Panc1 (cell line): ENCODE results near the gene KCNMB3. TPM values are rescaled to one million over a fixed set of nuclear protein-coding genes. Genes with fewer than 3 reads are reported as not detected.

Source experiments
- ATAC-seq: fragments of 200-7000 bp; cut with Tn5 transposase; 2 replicates; pipeline ENCODE4 v1.9.1; 2020; ENCODE audit warnings: mild to moderate bottlenecking, moderate library complexity
- BruUV-seq: library from RNA; stranded (reverse); fragments of 400-500 nt; replicated peaks from 2 replicates; lab custom pipeline; 2021; lab: Mats Ljungman, UMichigan
- CTCF ChIA-PET: fragments of 300-600 bp; sonication (Branson Sonifier 250); formaldehyde crosslinking; loops from one replicate; lab custom pipeline; 2022; ENCODE audit warnings: antibody characterized with exemption; lab: Charles Lee
- POLR2A ChIA-PET: fragments of 300-600 bp; sonication (Branson Sonifier 250); formaldehyde crosslinking; loops from one replicate; lab custom pipeline; 2022; ENCODE audit warnings: antibody characterized with exemption; lab: Charles Lee
- DNase-seq: peaks from one replicate; pipeline ENCODE4 v3.0.0-alpha.2; 2010; ENCODE audit warnings: low read depth, low spot score
- H3K27ac ChIP-seq: 2 replicates; pipeline ENCODE4 v1.5.1; 2011; ENCODE audit warnings: mild to moderate bottlenecking, low read length, inconsistent platforms
- H3K27me3 ChIP-seq: fragments of 200-500 bp; sonication (Bioruptor generic); 2 replicates; pipeline ENCODE4 v1.6.0; 2014; ENCODE audit warnings: low read length, inconsistent platforms; ENCODE audit not compliant: control insufficient read depth, insufficient read depth
- H3K36me3 ChIP-seq: fragments of 200-500 bp; sonication (Bioruptor generic); 2 replicates; pipeline ENCODE4 v1.5.1; 2014; ENCODE audit warnings: inconsistent platforms, mild to moderate bottlenecking, low read length, moderate library complexity; ENCODE audit not compliant: control insufficient read depth, insufficient read depth
- H3K4me1 ChIP-seq: 2 replicates; pipeline ENCODE4 v1.5.1; 2011; ENCODE audit warnings: inconsistent platforms, mild to moderate bottlenecking, low read length, moderate library complexity; ENCODE audit not compliant: control insufficient read depth, insufficient read depth
- H3K4me3 ChIP-seq, 2 experiments: 2 replicates each; pipeline ENCODE4 v1.5.1; 2011 to 2012; ENCODE audit warnings: low read depth in 2 of 2, low read length in 2 of 2, mild to moderate bottlenecking in 2 of 2, inconsistent platforms in 1 of 2, moderate library complexity in 1 of 2
- H3K9me3 ChIP-seq: fragments of 200-500 bp; sonication (Bioruptor generic); 2 replicates; pipeline ENCODE4 v1.5.1; 2014; ENCODE audit warnings: low read depth, mild to moderate bottlenecking, inconsistent platforms, low read length, moderate library complexity; ENCODE audit not compliant: control insufficient read depth, insufficient read depth
- CTCF ChIP-seq: fragments of 450-650 bp; IDR thresholded peaks from 2 replicates; pipeline ENCODE4 v1.5.1; 2017; ENCODE audit warnings: mild to moderate bottlenecking
- POLR2AphosphoS5 ChIP-seq: IDR thresholded peaks from 2 replicates; pipeline ENCODE4 v1.6.1; 2012; ENCODE audit warnings: mild to moderate bottlenecking, low read depth, low read length, moderate library complexity
- REST ChIP-seq, 2 experiments: IDR thresholded peaks; 2 replicates each; pipeline ENCODE4 v1.6.1; 2011 to 2012; ENCODE audit warnings: low read depth in 2 of 2, control low read depth in 1 of 2, low read length in 1 of 2, mild to moderate bottlenecking in 1 of 2, moderate library complexity in 1 of 2; ENCODE audit not compliant: insufficient read depth in 1 of 2
- SIN3A ChIP-seq: IDR thresholded peaks from 2 replicates; pipeline ENCODE4 v1.6.1; 2012; ENCODE audit warnings: low read depth, mild to moderate bottlenecking, low read length, moderate library complexity, borderline replicate concordance; ENCODE audit not compliant: insufficient read depth
- TCF7L2 ChIP-seq: IDR thresholded peaks from 2 replicates; pipeline ENCODE4 v1.6.1; 2011; ENCODE audit warnings: mild to moderate bottlenecking, low read depth, low read length, inconsistent platforms
- in situ Hi-C: cut with HindIII; loops from 2 replicates; pipeline ENCODE4 v1.10.0; 2016; ENCODE audit warnings: low sequenced_read_pairs, low pct_unique_long_range_greater_than_20kb
- intact Hi-C: fragments of 100-400 bp; cut with micrococcal nuclease; formaldehyde crosslinking; loops from one replicate; pipeline ENCODE4 v1.10.0; 2022; ENCODE audit not compliant: unreplicated experiment
- total RNA-seq: library from RNA; stranded (reverse); gene quantifications from one replicate; pipeline ENCODE4 v1.2.1, GENCODE V29; 2021; ENCODE audit not compliant: unreplicated experiment

KCNMB3 gene
- total RNA-seq, 1 experiment from 2014 or later = 5.8 TPM

- POLR2A ChIA-PET = no interaction called here
- Histone ChIP-seq H3K27ac (no peak overlapping the region), H3K27me3 (peaks cover 3% of the 10 kb centered on the region; the same call in 1 of the 2 replicates), H3K9me3 (no peaks in the 10 kb centered on the region), H3K4me1 (no peaks in the 10 kb centered on the region), H3K4me3 (no peak overlapping the region), H3K36me3 (no peaks in the 10 kb centered on the region)
- BruUV-seq = no TSS peak
- CTCF ChIA-PET = no interaction called here
- TF ChIP-seq SIN3A (no peak), TCF7L2 (no peak), POLR2AphosphoS5 (no peak), REST (IDR thresholded peaks at IDR 0.05; ENCODE audit: insufficient read depth in 1 of 2, low read depth in 2 of 2, low read length in 1 of 2) (no peak), CTCF (no peak)
- ATAC-seq = no peak
- in situ Hi-C loops (no loop called here), intact Hi-C loops (no loop called here)
- DNase-seq = no peak
Observed at GRCh38 chr3:179268400-179269051, 17.6 kb upstream of the KCNMB3 start.

- Histone ChIP-seq H3K4me3 (no peak overlapping the region), H3K4me1 (no peaks in the 10 kb centered on the region; the same call in 1 of the 2 replicates), H3K27me3 (peaks cover 3% of the 10 kb centered on the region; the same call in 1 of the 2 replicates), H3K36me3 (no peaks in the 10 kb centered on the region), H3K27ac (no peak overlapping the region), H3K9me3 (no peaks in the 10 kb centered on the region)
- TF ChIP-seq CTCF (no peak), TCF7L2 (no peak), REST (IDR thresholded peaks at IDR 0.05; ENCODE audit: insufficient read depth in 1 of 2, low read depth in 2 of 2, low read length in 1 of 2) (no peak), POLR2AphosphoS5 (no peak), SIN3A (no peak)
- ChIA-PET POLR2A (no interaction called here), CTCF (no interaction called here)
- intact Hi-C loops (no loop called here), in situ Hi-C loops (no loop called here)
- no TSS peak for BruUV-seq
- DNase-seq = no peak
- ATAC-seq = no peak
Observed at GRCh38 chr3:179266701-179267211, 15.8 kb upstream of the KCNMB3 start.
